ENCODE data around the gene OR1F1.

Gene OR1F1

DNA sequence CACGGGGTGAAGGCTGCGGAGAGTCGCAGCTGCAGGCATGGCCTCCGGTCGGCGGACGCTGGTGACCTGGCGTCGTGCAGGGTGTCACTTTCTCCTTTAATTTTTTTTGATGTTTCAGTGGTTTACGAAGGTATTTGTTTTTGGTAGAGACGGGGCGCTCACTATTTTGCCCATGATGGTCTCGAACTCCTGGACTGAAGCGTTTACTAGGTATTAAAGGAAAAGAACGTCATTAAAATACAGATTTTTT, 36.1 kb upstream of the OR1F1 start:
- 0 out of 2 replicates have a peak, but pooled peaks have one; percentile 4 for TF ChIP-seq EZH2phosphoT487 (IDR thresholded peaks at IDR 0.05; ENCODE audit: borderline replicate concordance, low read length)
- TF ChIP-seq, protein P1, sequence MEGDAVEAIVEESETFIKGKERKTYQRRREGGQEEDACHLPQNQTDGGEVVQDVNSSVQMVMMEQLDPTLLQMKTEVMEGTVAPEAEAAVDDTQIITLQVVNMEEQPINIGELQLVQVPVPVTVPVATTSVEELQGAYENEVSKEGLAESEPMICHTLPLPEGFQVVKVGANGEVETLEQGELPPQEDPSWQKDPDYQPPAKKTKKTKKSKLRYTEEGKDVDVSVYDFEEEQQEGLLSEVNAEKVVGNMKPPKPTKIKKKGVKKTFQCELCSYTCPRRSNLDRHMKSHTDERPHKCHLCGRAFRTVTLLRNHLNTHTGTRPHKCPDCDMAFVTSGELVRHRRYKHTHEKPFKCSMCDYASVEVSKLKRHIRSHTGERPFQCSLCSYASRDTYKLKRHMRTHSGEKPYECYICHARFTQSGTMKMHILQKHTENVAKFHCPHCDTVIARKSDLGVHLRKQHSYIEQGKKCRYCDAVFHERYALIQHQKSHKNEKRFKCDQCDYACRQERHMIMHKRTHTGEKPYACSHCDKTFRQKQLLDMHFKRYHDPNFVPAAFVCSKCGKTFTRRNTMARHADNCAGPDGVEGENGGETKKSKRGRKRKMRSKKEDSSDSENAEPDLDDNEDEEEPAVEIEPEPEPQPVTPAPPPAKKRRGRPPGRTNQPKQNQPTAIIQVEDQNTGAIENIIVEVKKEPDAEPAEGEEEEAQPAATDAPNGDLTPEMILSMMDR (IDR thresholded peaks at IDR 0.05; ENCODE audit: low read depth, low read length, poor library complexity, severe bottlenecking): no peak
- peak overlapping the region; percentile 72 for H3K4me3 ChIP-seq (ENCODE audit: low read length)
- no peaks in the 10 kb centered on the region for H4K20me1 ChIP-seq (ENCODE audit: control insufficient read depth, insufficient read depth, low read depth, low read length)
- no peaks in the 10 kb centered on the region for H3K9me3 ChIP-seq (ENCODE audit: control insufficient read depth, insufficient read depth, low read length)
- no peaks in the 10 kb centered on the region for H3K36me3 ChIP-seq (ENCODE audit: control insufficient read depth, low read length)
- H3K9me2 ChIP-seq (replicated peaks; ENCODE audit: control insufficient read depth, low read length): no peaks in the 10 kb centered on the region
- H3K79me2 ChIP-seq (ENCODE audit: control insufficient read depth, low read length): no peaks in the 10 kb centered on the region
- H3K27ac ChIP-seq (ENCODE audit: low read depth, low read length): no peak overlapping the region
- peak overlapping the region; percentile 100 for H3K4me2 ChIP-seq (ENCODE audit: low read length)
- peaks cover 23% of the 10 kb centered on the region for H3K27me3 ChIP-seq (ENCODE audit: control insufficient read depth, low read length)
- peaks cover 31% of the 10 kb centered on the region for H3K4me1 ChIP-seq (ENCODE audit: control insufficient read depth, low read length)
- H3F3A ChIP-seq (ENCODE audit: control insufficient read depth, insufficient read depth): peaks cover 36% of the 10 kb centered on the region

DNA sequence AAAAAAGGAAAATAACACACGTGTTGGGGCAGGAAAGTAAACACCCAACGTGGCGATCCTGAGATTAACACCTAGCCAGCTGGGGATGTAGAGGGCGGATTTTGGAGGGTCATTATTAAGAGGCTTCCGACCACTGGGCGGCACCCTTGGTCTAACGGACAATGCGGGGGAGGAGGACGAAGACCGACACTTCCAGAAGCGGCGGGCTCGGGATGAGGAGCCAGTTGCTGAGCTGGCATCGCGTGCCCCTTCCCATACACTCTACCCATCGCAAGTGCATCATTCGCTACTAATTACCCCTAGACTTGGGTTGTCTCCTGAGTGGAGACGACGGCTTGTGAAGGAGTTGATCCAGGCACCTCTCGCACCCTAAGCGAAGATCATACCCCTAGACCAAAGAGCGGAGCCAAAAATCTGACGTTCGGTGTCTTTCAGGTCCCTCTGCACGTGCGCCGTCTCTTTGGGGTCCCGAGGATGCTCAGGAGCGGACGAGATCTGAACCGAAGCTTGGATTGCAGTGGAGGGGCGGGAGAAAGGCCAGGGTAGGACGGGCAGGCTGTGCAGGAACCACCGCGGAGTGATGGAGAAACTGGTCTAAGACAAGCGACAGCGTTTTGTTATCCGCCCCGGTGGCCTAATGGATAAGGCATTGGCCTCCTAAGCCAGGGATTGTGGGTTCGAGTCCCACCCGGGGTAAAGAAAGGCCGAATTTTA, 35.6 kb upstream of the OR1F1 start:
- no peaks in the 10 kb centered on the region for H3K9me2 ChIP-seq (replicated peaks; ENCODE audit: control insufficient read depth, low read length)
- H3F3A ChIP-seq (ENCODE audit: control insufficient read depth, insufficient read depth): peaks cover 36% of the 10 kb centered on the region
- TF ChIP-seq, protein P1 (IDR thresholded peaks at IDR 0.05; ENCODE audit: low read depth, low read length, poor library complexity, severe bottlenecking): peak; percentile 67
- TF ChIP-seq EZH2phosphoT487 (IDR thresholded peaks at IDR 0.05; ENCODE audit: borderline replicate concordance, low read length): no peak; the same call in 1 of the 2 replicates
- H3K4me1 ChIP-seq (ENCODE audit: control insufficient read depth, low read length): peaks cover 32% of the 10 kb centered on the region
- H3K27me3 ChIP-seq (ENCODE audit: control insufficient read depth, low read length): peaks cover 28% of the 10 kb centered on the region
- H3K9me3 ChIP-seq (ENCODE audit: control insufficient read depth, insufficient read depth, low read length): no peaks in the 10 kb centered on the region
- H4K20me1 ChIP-seq (ENCODE audit: control insufficient read depth, insufficient read depth, low read depth, low read length): no peaks in the 10 kb centered on the region
- no peak overlapping the region for H3K27ac ChIP-seq (ENCODE audit: low read depth, low read length)
- H3K36me3 ChIP-seq (ENCODE audit: control insufficient read depth, low read length): no peaks in the 10 kb centered on the region
- no peaks in the 10 kb centered on the region for H3K79me2 ChIP-seq (ENCODE audit: control insufficient read depth, low read length)
- peak overlapping the region; percentile 100 for H3K4me2 ChIP-seq (ENCODE audit: low read length)
- peak overlapping the region; percentile 72 for H3K4me3 ChIP-seq (ENCODE audit: low read length)

DNA sequence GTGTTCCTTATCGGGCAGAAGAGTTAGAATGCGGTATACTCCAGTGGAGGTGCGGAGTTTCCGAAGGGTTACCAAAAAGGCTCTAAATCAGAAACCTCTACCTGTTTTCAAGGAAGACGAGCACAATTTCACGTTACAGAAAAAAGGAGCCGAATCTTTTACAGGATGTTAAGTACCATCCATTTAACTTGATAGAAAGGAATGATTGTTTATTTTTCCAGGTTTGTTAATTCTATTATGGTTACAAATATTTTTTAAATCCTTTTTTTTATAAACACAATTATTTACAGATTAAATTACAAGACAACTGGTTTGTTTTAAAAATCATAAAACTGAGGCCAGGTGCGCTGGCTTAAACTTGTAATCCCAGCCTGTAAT, 35.0 kb upstream of the OR1F1 start:
- Histone ChIP-seq H3K36me3 (ENCODE audit: control insufficient read depth, low read length) (no peaks in the 10 kb centered on the region), H3K27ac (ENCODE audit: low read depth, low read length) (no peak overlapping the region), H3K4me3 (ENCODE audit: low read length) (peak overlapping the region; percentile 72), H3K27me3 (ENCODE audit: control insufficient read depth, low read length) (peaks cover 34% of the 10 kb centered on the region), H3K9me3 (ENCODE audit: control insufficient read depth, insufficient read depth, low read length) (no peaks in the 10 kb centered on the region), H3K4me2 (ENCODE audit: low read length) (peak overlapping the region; percentile 100), H3F3A (ENCODE audit: control insufficient read depth, insufficient read depth) (peaks cover 36% of the 10 kb centered on the region), H3K79me2 (ENCODE audit: control insufficient read depth, low read length) (no peaks in the 10 kb centered on the region), H3K4me1 (ENCODE audit: control insufficient read depth, low read length) (peaks cover 38% of the 10 kb centered on the region), H3K9me2 (replicated peaks; ENCODE audit: control insufficient read depth, low read length) (no peaks in the 10 kb centered on the region), H4K20me1 (ENCODE audit: control insufficient read depth, insufficient read depth, low read depth, low read length) (no peaks in the 10 kb centered on the region)
- no peak for TF ChIP-seq EZH2phosphoT487 (IDR thresholded peaks at IDR 0.05; ENCODE audit: borderline replicate concordance, low read length)

DNA sequence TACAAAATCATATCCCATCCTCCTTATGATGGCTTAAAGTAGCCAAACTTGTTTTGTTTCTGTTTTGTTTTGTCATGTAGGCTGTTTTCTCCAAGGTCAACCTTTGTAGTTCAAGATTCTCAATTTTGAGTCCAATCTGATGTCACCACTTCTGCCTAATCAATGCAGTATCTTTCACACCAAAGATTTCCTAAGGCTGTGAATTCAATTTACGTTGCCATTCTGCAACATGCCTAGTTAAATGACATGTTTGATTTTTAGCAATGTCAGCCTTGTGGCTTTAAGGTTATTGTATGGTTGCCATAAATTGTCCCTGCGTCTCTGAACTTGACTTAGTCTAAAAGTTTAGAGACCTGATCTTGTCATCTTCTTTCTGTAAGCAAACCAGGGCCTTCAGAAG, 32.8 kb upstream of the OR1F1 start:
- no peak for TF ChIP-seq EZH2phosphoT487 (IDR thresholded peaks at IDR 0.05; ENCODE audit: borderline replicate concordance, low read length)
- TF ChIP-seq, protein P1 (IDR thresholded peaks at IDR 0.05; ENCODE audit: low read depth, low read length, poor library complexity, severe bottlenecking): no peak
- no peaks in the 10 kb centered on the region for H3K79me2 ChIP-seq (ENCODE audit: control insufficient read depth, low read length)
- H3K27me3 ChIP-seq (ENCODE audit: control insufficient read depth, low read length): peaks cover 39% of the 10 kb centered on the region
- H4K20me1 ChIP-seq (ENCODE audit: control insufficient read depth, insufficient read depth, low read depth, low read length): no peaks in the 10 kb centered on the region
- no peak overlapping the region for H3K4me2 ChIP-seq (ENCODE audit: low read length)
- no peak overlapping the region for H3K4me3 ChIP-seq (ENCODE audit: low read length)
- H3K9me3 ChIP-seq (ENCODE audit: control insufficient read depth, insufficient read depth, low read length): no peaks in the 10 kb centered on the region
- peaks cover 36% of the 10 kb centered on the region for H3F3A ChIP-seq (ENCODE audit: control insufficient read depth, insufficient read depth)
- H3K36me3 ChIP-seq (ENCODE audit: control insufficient read depth, low read length): no peaks in the 10 kb centered on the region
- H3K27ac ChIP-seq (ENCODE audit: low read depth, low read length): no peak overlapping the region
- peaks cover 44% of the 10 kb centered on the region for H3K4me1 ChIP-seq (ENCODE audit: control insufficient read depth, low read length)
- no peaks in the 10 kb centered on the region for H3K9me2 ChIP-seq (replicated peaks; ENCODE audit: control insufficient read depth, low read length)

All from DOHH2 (cell line).